SK-N-SH treated with all-trans-retinoic acid at 6 μM for 48 hours (cell line): ENCODE measurements around the gene RNF7.

Experiments used
- ATAC-seq: fragments of 200-7000 bp; cut with Tn5 transposase; 3 replicates; pipeline ENCODE4 v1.9.1; 2020; ENCODE audit warnings: mild to moderate bottlenecking, moderate library complexity
- ARNTL ChIP-seq: fragments of 450-650 bp; formaldehyde crosslinking; IDR thresholded peaks from 2 replicates; pipeline ENCODE4 v1.5.0; 2020; ENCODE audit warnings: low read depth, mild to moderate bottlenecking, moderate library complexity, borderline replicate concordance
- BACH2 ChIP-seq: fragments of 250-450 bp; sonication (Bioruptor Pico); IDR thresholded peaks from 2 replicates; pipeline ENCODE4 v1.9.0; 2021; ENCODE audit warnings: mild to moderate bottlenecking, borderline replicate concordance
- CSDC2 ChIP-seq: fragments of 250-450 bp; sonication (Bioruptor Pico); IDR thresholded peaks from 2 replicates; pipeline ENCODE4 v1.5.0; 2020; ENCODE audit warnings: mild to moderate bottlenecking, moderate library complexity
- ESRRG ChIP-seq: fragments of 250-450 bp; sonication (Bioruptor Pico); IDR thresholded peaks from 2 replicates; pipeline ENCODE4 v1.6.1; 2021; ENCODE audit warnings: mild to moderate bottlenecking
- GLIS3 ChIP-seq: fragments of 250-450 bp; sonication (Bioruptor Pico); IDR thresholded peaks from 2 replicates; pipeline ENCODE4 v1.5.0; 2020; ENCODE audit warnings: mild to moderate bottlenecking, moderate library complexity
- ISL1 ChIP-seq: fragments of 250-450 bp; sonication (Bioruptor Pico); IDR thresholded peaks from 2 replicates; pipeline ENCODE4 v2.1.2; 2022; ENCODE audit warnings: mild to moderate bottlenecking, moderate library complexity
- OSR1 ChIP-seq: fragments of 250-450 bp; sonication (Bioruptor Pico); IDR thresholded peaks from 2 replicates; pipeline ENCODE4 v1.8.0; 2022; ENCODE audit warnings: moderate library complexity, mild to moderate bottlenecking, inconsistent platforms
- PPARA ChIP-seq: fragments of 250-450 bp; sonication (Bioruptor Pico); IDR thresholded peaks from 2 replicates; pipeline ENCODE4 v1.5.0; 2020; ENCODE audit warnings: mild to moderate bottlenecking, borderline replicate concordance
- RARB ChIP-seq: fragments of 250-450 bp; sonication (Bioruptor Pico); IDR thresholded peaks from 2 replicates; pipeline ENCODE4 v1.8.0; 2021; ENCODE audit warnings: mild to moderate bottlenecking, moderate library complexity
- SNAI2 ChIP-seq: fragments of 250-450 bp; sonication (Bioruptor Pico); IDR thresholded peaks from 2 replicates; pipeline ENCODE4 v1.5.0; 2020; ENCODE audit warnings: mild to moderate bottlenecking, moderate library complexity
- TCF4 ChIP-seq: fragments of 250-450 bp; sonication (Bioruptor Pico); IDR thresholded peaks from 2 replicates; pipeline ENCODE4 v1.8.0; 2021; ENCODE audit warnings: mild to moderate bottlenecking, moderate library complexity, borderline replicate concordance
- TOX ChIP-seq: fragments of 250-450 bp; sonication (Bioruptor Pico); IDR thresholded peaks from 2 replicates; pipeline ENCODE4 v1.8.0; 2021; ENCODE audit warnings: mild to moderate bottlenecking, moderate library complexity, borderline replicate concordance
- ZC3H10 ChIP-seq: fragments of 250-450 bp; sonication (Bioruptor Pico); IDR thresholded peaks from 2 replicates; pipeline ENCODE4 v1.5.1; 2021; ENCODE audit warnings: mild to moderate bottlenecking, moderate library complexity
- ZFP3 ChIP-seq: fragments of 250-450 bp; sonication (Bioruptor Pico); IDR thresholded peaks from 2 replicates; pipeline ENCODE4 v1.5.0; 2020; ENCODE audit warnings: mild to moderate bottlenecking, moderate library complexity
- ZFP30 ChIP-seq: fragments of 450-650 bp; formaldehyde crosslinking; IDR thresholded peaks from 2 replicates; pipeline ENCODE4 v1.5.0; 2022; ENCODE audit warnings: mild to moderate bottlenecking, moderate library complexity
- ZNF70 ChIP-seq: fragments of 450-650 bp; formaldehyde crosslinking; IDR thresholded peaks from 2 replicates; pipeline ENCODE4 v1.5.0; 2020; ENCODE audit warnings: mild to moderate bottlenecking, moderate library complexity
- ZNF8 ChIP-seq: fragments of 450-650 bp; formaldehyde crosslinking; IDR thresholded peaks from 2 replicates; pipeline ENCODE4 v1.5.0; 2020; ENCODE audit warnings: mild to moderate bottlenecking, moderate library complexity
- TF ChIP-seq, protein P1 (sequence below): fragments of 250-450 bp; sonication (Bioruptor Pico); IDR thresholded peaks from 2 replicates; pipeline ENCODE4 v1.8.0; 2020; ENCODE audit warnings: mild to moderate bottlenecking, moderate library complexity, borderline replicate concordance
- TF ChIP-seq, protein P2 (sequence below): fragments of 250-450 bp; sonication (Bioruptor Pico); IDR thresholded peaks from 2 replicates; pipeline ENCODE4 v1.5.1; 2020; ENCODE audit warnings: low read depth, mild to moderate bottlenecking, moderate library complexity
- TF ChIP-seq, protein P3 (sequence below): fragments of 250-450 bp; sonication (Bioruptor Pico); IDR thresholded peaks from 2 replicates; pipeline ENCODE4 v1.8.0; 2021; ENCODE audit warnings: low read depth, mild to moderate bottlenecking, moderate library complexity, borderline replicate concordance

The RNF7 gene

DNA sequence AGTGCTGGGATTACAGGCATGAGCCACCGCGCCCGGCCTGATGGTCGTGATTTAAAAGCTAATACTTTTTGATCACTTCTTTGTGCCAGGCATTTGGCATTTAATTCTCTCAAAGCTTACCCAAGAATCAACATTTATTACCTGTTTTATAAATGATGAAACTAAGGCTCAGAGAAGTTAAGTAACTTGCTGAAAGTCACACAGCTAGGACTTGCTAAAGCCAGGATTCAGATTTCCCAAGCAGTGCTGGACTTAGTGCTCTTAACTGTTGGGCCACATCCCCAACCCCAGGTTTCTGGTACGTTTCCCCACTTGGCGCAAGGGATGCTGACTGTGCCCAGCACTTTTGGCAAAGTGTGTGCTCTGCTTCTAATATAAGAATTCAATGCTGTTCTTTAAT lies 35.6 kb downstream of the RNF7 start:
- no peak for ATAC-seq
- TF ChIP-seq OSR1 (no peak), TCF4 (no peak), SNAI2 (no peak), PPARA (CRISPR knock-in tag) (no peak), ZNF8 (CRISPR knock-in tag) (no peak), ESRRG (CRISPR knock-in tag) (no peak), BACH2 (no peak), ISL1 (CRISPR knock-in tag) (no peak), CSDC2 (CRISPR knock-in tag) (no peak)
- TF ChIP-seq, protein P1, sequence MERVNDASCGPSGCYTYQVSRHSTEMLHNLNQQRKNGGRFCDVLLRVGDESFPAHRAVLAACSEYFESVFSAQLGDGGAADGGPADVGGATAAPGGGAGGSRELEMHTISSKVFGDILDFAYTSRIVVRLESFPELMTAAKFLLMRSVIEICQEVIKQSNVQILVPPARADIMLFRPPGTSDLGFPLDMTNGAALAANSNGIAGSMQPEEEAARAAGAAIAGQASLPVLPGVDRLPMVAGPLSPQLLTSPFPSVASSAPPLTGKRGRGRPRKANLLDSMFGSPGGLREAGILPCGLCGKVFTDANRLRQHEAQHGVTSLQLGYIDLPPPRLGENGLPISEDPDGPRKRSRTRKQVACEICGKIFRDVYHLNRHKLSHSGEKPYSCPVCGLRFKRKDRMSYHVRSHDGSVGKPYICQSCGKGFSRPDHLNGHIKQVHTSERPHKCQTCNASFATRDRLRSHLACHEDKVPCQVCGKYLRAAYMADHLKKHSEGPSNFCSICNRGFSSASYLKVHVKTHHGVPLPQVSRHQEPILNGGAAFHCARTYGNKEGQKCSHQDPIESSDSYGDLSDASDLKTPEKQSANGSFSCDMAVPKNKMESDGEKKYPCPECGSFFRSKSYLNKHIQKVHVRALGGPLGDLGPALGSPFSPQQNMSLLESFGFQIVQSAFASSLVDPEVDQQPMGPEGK (CRISPR knock-in tag), result no peak
- TF ChIP-seq, protein P2, sequence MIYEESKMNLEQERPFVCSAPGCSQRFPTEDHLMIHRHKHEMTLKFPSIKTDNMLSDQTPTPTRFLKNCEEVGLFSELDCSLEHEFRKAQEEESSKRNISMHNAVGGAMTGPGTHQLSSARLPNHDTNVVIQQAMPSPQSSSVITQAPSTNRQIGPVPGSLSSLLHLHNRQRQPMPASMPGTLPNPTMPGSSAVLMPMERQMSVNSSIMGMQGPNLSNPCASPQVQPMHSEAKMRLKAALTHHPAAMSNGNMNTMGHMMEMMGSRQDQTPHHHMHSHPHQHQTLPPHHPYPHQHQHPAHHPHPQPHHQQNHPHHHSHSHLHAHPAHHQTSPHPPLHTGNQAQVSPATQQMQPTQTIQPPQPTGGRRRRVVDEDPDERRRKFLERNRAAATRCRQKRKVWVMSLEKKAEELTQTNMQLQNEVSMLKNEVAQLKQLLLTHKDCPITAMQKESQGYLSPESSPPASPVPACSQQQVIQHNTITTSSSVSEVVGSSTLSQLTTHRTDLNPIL, result no peak
- TF ChIP-seq, protein P3, sequence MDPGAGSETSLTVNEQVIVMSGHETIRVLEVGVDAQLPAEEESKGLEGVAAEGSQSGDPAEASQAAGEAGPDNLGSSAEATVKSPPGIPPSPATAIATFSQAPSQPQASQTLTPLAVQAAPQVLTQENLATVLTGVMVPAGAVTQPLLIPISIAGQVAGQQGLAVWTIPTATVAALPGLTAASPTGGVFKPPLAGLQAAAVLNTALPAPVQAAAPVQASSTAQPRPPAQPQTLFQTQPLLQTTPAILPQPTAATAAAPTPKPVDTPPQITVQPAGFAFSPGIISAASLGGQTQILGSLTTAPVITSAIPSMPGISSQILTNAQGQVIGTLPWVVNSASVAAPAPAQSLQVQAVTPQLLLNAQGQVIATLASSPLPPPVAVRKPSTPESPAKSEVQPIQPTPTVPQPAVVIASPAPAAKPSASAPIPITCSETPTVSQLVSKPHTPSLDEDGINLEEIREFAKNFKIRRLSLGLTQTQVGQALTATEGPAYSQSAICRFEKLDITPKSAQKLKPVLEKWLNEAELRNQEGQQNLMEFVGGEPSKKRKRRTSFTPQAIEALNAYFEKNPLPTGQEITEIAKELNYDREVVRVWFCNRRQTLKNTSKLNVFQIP, result no peak

DNA sequence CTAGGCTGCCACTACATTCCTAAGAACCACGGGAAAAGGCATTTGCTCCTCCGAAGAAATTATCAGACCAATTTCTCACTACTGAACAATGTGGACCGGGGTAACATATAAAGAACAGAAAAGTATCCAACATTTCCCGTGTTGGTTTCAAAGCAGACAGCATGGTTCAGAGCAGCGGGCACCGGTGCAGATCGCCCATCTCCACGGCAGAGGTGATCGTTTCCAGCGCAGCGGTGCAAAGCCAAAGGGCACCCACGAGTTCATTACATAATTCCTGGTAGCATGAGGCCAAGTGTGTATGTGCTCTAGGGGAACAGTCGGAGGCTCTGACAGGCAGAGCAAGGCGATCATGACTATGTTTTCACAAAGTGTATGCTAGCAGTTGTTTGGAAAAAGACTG lies 38.3 kb downstream of the RNF7 start:
- no peak for TF ChIP-seq ZC3H10
- TF ChIP-seq TOX (CRISPR knock-in tag), result no peak
- TF ChIP-seq, protein P1 (CRISPR knock-in tag), result no peak
- no peak for TF ChIP-seq GLIS3 (CRISPR knock-in tag)
- no peak for TF ChIP-seq ZNF8 (CRISPR knock-in tag)
- no peak for TF ChIP-seq CSDC2 (CRISPR knock-in tag)
- no peak for TF ChIP-seq ARNTL (CRISPR knock-in tag)
- no peak for TF ChIP-seq ZFP3 (CRISPR knock-in tag)
- no peak for TF ChIP-seq ESRRG (CRISPR knock-in tag)
- no peak for TF ChIP-seq ZFP30 (CRISPR knock-in tag)
- no peak for TF ChIP-seq ISL1 (CRISPR knock-in tag)
- TF ChIP-seq OSR1, result no peak
- ATAC-seq, result no peak

DNA sequence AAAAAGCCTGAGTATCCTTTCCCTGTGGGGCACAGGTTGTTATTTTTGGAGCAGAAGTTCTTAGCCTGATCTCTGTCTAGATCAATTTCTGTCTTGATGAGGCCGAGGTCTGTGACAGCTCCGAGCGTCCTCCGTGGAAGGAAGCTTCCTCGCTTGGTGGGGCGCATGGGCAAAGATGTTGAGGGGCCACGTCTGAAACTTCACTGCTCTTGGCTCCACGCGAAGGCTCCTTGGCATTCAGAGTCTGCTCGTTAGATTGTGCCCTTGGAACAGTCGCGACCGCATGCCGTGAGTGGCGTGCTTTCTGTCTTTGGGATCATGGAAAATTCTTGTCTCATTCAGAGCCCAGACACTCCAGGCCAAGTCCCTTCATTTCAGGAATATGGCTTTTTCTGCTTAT lies 38.8 kb downstream of the RNF7 start:
- no peak for ATAC-seq
- TF ChIP-seq ZNF8 (CRISPR knock-in tag) (no peak), ZC3H10 (no peak), RARB (CRISPR knock-in tag) (no peak), PPARA (CRISPR knock-in tag) (no peak), ZNF70 (CRISPR knock-in tag) (no peak), ZFP3 (CRISPR knock-in tag) (no peak), TCF4 (no peak), SNAI2 (no peak), ISL1 (CRISPR knock-in tag) (no peak), BACH2 (no peak), OSR1 (no peak), ARNTL (CRISPR knock-in tag) (no peak), GLIS3 (CRISPR knock-in tag) (no peak)
- TF ChIP-seq, protein P1 (CRISPR knock-in tag), result no peak
- TF ChIP-seq, protein P2, result no peak
